ENCODE results near the gene FAM221B.

The FAM221B gene

DNA sequence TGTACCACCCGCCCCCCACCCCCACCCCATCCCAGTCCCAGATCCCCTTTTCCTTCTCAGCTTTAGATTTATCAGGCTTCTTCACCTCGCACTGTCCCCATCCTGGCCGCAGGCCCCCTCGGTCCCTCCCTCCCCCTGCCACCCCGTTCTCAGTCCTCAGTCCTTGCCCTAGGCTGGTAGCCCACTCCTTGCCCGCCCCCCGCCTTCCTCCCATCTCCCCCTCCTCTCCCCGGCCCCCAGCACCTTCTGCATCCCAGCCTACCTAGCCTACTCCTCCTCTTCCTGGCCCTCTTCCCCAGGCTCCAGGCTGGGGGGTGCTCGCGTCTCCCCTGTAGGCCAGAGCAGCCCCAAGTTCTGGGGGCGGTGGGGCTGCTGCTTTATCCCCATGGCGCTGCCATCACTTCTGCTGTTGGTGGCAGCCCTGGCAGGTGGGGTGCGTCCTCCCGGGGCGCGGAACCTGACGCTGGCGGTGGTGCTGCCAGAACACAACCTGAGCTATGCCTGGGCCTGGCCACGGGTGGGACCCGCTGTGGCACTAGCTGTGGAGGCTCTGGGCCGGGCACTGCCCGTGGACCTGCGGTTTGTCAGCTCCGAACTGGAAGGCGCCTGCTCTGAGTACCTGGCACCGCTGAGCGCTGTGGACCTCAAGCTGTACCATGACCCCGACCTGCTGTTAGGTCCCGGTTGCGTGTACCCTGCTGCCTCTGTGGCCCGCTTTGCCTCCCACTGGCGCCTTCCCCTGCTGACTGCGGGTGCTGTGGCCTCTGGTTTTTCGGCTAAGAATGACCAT, 36.3 kb downstream of the FAM221B start:
- TF ChIP-seq, protein P1, sequence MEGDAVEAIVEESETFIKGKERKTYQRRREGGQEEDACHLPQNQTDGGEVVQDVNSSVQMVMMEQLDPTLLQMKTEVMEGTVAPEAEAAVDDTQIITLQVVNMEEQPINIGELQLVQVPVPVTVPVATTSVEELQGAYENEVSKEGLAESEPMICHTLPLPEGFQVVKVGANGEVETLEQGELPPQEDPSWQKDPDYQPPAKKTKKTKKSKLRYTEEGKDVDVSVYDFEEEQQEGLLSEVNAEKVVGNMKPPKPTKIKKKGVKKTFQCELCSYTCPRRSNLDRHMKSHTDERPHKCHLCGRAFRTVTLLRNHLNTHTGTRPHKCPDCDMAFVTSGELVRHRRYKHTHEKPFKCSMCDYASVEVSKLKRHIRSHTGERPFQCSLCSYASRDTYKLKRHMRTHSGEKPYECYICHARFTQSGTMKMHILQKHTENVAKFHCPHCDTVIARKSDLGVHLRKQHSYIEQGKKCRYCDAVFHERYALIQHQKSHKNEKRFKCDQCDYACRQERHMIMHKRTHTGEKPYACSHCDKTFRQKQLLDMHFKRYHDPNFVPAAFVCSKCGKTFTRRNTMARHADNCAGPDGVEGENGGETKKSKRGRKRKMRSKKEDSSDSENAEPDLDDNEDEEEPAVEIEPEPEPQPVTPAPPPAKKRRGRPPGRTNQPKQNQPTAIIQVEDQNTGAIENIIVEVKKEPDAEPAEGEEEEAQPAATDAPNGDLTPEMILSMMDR (IDR thresholded peaks at IDR 0.05; ENCODE audit: control extremely low read depth, extremely low read depth, low read depth, missing control alignments): no peak
- POLR2A ChIA-PET: no interaction called here
- DNase-seq (ENCODE audit: extremely low spot score): no peak
- CTCF ChIA-PET: interaction anchor here (1.3 to 2.4 kb wide), 5 partner anchors 20 to 90 kb away, joined by 4 to 11 read pairs (median 9); partner anchors contain the start of genes MSMP and SPAG8

DNA sequence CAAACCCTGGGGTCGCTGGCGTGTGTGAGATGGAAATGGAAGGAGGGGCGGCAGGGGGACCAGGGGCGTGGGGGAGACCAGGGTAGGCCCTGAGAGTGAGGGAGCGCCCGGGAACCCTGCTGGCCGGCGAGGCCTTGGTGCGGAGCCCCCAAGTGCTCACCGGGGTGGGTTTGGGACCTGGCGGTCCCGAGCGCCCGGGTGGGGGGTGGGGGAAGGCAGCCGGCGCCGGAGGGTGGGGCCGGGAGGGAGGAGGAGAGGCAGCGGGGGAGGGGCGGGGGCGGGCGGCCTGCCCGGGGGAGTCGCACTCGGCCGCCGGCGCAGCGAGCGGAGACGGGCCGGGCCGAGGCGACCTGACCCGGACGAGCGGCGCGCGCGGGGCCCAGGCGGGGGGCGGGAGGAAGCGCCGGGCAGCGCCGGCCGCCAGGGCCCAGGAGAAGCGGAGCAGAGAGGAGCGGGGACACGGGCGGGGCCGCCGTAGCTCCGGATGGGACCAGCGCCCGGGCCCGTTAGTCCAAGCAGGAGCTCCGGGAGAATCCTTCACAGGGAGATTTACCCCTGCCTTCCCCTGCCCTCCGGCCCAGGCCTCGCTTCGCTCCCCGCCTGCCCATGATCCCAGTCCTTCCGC, 37.1 kb downstream of the FAM221B start, which contains the start of gene NPR2:
TSS of gene NPR2 (plus strand) at position 295 of the 625 bp plus-strand sequence. CDS start 818 bp downstream, outside the sequence.
- TF ChIP-seq, protein P1 (IDR thresholded peaks at IDR 0.05; ENCODE audit: control extremely low read depth, extremely low read depth, low read depth, missing control alignments): no peak
- CTCF ChIA-PET: interaction anchor here (2.4 to 4.1 kb wide), 3 partner anchors 19 to 37 kb away, joined by 9 to 45 read pairs (median 11); partner anchors contain the start of gene MSMP
- POLR2A ChIA-PET: no interaction called here
- no peak for DNase-seq (ENCODE audit: extremely low spot score)

DNA sequence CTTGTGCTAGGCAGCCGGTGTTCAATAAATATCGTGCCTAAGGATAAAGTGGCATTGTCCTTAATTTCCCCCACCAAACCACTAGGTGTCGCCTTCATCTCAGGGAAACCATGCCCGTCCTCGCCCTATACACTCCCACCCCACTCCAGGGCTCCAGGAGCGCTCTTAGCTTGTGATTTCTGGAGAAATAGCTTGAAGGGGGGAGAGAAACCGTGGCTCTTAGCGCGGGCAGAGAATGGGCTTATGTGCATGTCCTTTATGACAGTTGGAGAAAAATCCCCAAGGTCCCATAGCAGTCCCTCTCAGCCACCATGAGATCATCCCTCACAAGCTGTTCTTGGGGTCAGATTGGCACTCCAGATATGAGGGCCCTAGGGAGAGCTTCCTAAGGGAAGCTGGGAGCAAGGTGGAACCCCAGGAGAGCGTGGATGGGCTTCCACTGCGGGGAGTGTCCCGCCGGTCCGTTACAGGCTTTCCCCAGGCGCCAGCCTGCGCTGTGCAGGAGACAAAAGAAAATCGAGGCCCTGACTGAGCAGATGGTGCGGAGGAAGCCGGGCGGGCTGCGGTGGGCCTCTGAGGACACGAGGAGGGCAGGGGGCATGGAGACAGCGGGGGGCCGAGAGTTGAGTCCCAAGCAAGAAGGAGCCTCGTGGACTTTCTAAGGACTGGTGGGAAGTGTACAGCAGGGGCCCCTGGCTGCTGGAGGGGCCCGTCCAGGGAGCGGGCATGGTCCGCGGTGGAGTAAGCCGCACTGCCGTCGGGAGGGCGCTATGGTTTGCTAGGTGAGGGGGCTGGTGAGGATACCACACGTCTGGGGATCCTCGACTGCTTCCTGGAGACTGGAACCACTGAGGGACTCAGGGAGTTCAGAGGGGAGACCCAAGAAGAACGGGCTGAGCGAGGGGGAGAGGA, 37.9 kb downstream of the FAM221B start:
- POLR2A ChIA-PET: no interaction called here
- CTCF ChIA-PET: interaction anchor here (0.7 to 4.1 kb wide), 40 partner anchors 8 to 187 kb away, joined by 3 to 72 read pairs (median 6); partner anchors contain the start of genes FAM221B, HINT2, MSMP and SPAG8
- peak; percentile 85 for DNase-seq (ENCODE audit: extremely low spot score)
- TF ChIP-seq, protein P1 (IDR thresholded peaks at IDR 0.05; ENCODE audit: control extremely low read depth, extremely low read depth, low read depth, missing control alignments): peak; percentile 67

DNA sequence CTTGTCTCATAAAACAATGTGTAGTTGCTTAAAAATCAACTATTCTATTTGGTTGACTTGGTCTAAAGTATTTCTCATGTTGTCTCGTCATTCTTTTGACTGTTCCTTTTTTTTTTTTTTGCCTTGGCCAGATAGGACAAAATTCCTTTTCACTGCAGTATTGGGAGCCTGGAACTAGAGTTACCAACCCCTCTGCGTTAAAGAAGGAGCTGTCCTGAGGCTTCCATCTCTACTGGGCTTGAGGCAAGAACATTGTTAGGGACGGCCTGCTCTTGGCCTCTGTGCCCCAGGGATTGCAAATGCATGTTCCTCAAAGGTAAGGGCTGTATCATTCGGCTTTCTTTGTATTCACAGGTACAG, 38.5 kb downstream of the FAM221B start:
- ChIA-PET CTCF (interaction anchor here (0.7 to 4.1 kb wide), 39 partner anchors 8 to 186 kb away, joined by 3 to 72 read pairs (median 6); partner anchors contain the start of genes FAM221B, HINT2, MSMP and SPAG8), POLR2A (no interaction called here)
- no peak for DNase-seq (ENCODE audit: extremely low spot score)
- TF ChIP-seq, protein P1 (IDR thresholded peaks at IDR 0.05; ENCODE audit: control extremely low read depth, extremely low read depth, low read depth, missing control alignments): no peak

DNA sequence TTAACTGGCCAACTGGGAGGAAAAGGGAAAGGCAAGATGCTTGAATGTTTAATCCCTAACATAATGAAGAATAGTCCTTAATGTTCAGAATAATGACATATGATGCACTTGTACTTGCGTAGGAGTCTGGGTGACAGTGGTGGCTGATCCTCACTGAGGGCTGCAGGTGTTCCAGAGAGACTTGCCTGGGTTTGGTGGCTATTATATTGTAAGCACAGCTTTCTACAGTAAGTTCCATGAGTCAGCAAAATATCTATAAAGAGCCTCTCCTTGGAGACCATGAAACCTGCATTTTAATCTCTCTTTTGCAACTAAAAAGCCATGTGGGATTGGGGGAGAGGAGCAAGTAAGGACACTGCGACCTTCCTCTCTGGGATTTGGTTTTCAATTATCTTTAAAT, 39.0 kb downstream of the FAM221B start:
- no peak for DNase-seq (ENCODE audit: extremely low spot score)
- TF ChIP-seq, protein P1 (IDR thresholded peaks at IDR 0.05; ENCODE audit: control extremely low read depth, extremely low read depth, low read depth, missing control alignments): no peak
- POLR2A ChIA-PET: no interaction called here
- CTCF ChIA-PET: interaction anchor here (0.7 to 4.1 kb wide), 38 partner anchors 7 to 141 kb away, joined by 3 to 72 read pairs (median 6); partner anchors contain the start of genes HINT2, MSMP and SPAG8
